ENCODE data around the gene AP2B1.

GRCh38 chr17:35548978-35549377 lies 38.1 kb upstream of the AP2B1 start:
- TF ChIP-seq EZH2 (IDR thresholded peaks at IDR 0.05) (no peak), CTCF (IDR thresholded peaks at IDR 0.05 in 2 of 3, conservative IDR thresholded peaks at IDR 0.05 in 1 of 3; ENCODE audit: borderline replicate concordance in 1 of 3, insufficient read depth in 1 of 3, low read depth in 2 of 3, low read length in 2 of 3) (no peak), ZBTB33 (IDR thresholded peaks at IDR 0.05; ENCODE audit: extremely low read depth, insufficient replicate concordance, low read length) (no peak), ZNF274 (IDR thresholded peaks at IDR 0.05; ENCODE audit: low read depth, low read length) (no peak), EGR1 (IDR thresholded peaks at IDR 0.05; ENCODE audit: low read depth) (no peak), MAX (IDR thresholded peaks at IDR 0.05) (no peak), SRF (IDR thresholded peaks at IDR 0.05; ENCODE audit: low read depth) (no peak), POLR2A (IDR thresholded peaks at IDR 0.05; ENCODE audit: borderline replicate concordance, extremely low read depth, insufficient read depth, insufficient read length) (no peak), TCF7L2 (IDR thresholded peaks at IDR 0.05; ENCODE audit: borderline replicate concordance, extremely low read depth, insufficient read depth, insufficient read length) (no peak), RAD21 (IDR thresholded peaks at IDR 0.05; ENCODE audit: low read depth) (no peak), FOSL1 (IDR thresholded peaks at IDR 0.05; ENCODE audit: low read depth) (no peak), POLR2AphosphoS5 (IDR thresholded peaks at IDR 0.05; ENCODE audit: low read depth, low read length) (no peak), SP1 (IDR thresholded peaks at IDR 0.05; ENCODE audit: low read depth) (no peak), SIN3A (IDR thresholded peaks at IDR 0.05; ENCODE audit: low read depth) (no peak)
